GM23248 (cell line): ENCODE measurements around the gene IFI27. TPM values are rescaled to one million over a fixed set of nuclear protein-coding genes. Genes with fewer than 3 reads are reported as not detected.
"Not testable (repeated sequence)": the region's sequence is repeated elsewhere in the genome, so short reads cannot be mapped to it uniquely, and the experiment has no call there.

Experiments used
- DNase-seq: peaks from one replicate; pipeline ENCODE4 v3.0.0-alpha.2; 2015
- H2AFZ ChIP-seq: fragments of 200-600 bp; sonication (generic); 2 replicates; pipeline ENCODE4 v1.6.1; 2016; ENCODE audit warnings: antibody characterized with exemption
- H3F3A ChIP-seq: fragments of 200-600 bp; sonication (generic); 2 replicates; pipeline ENCODE4 v1.6.1; 2016; ENCODE audit warnings: mild to moderate bottlenecking, antibody characterized with exemption, mixed run types; ENCODE audit not compliant: insufficient read depth
- H3K27ac ChIP-seq: fragments of 200-600 bp; sonication (generic); 2 replicates; pipeline ENCODE4 v1.5.1; 2016; ENCODE audit warnings: mild to moderate bottlenecking
- H3K27me3 ChIP-seq: fragments of 200-600 bp; sonication (generic); replicated peaks from 2 replicates; pipeline ENCODE4 v1.6.1; 2016; ENCODE audit warnings: mild to moderate bottlenecking; ENCODE audit not compliant: insufficient read depth
- H3K36me3 ChIP-seq: fragments of 200-600 bp; sonication (generic); 2 replicates; pipeline ENCODE4 v1.6.1; 2016; ENCODE audit warnings: low read depth, mild to moderate bottlenecking
- H3K4me1 ChIP-seq: fragments of 200-600 bp; sonication (generic); 2 replicates; pipeline ENCODE4 v1.6.1; 2016; ENCODE audit warnings: mild to moderate bottlenecking; ENCODE audit not compliant: insufficient read depth
- H3K4me2 ChIP-seq: fragments of 200-600 bp; sonication (generic); one replicate; pipeline ENCODE4 v1.6.1; 2016; ENCODE audit warnings: mild to moderate bottlenecking; ENCODE audit not compliant: unreplicated experiment
- H3K4me3 ChIP-seq: fragments of 200-600 bp; sonication (generic); 2 replicates; pipeline ENCODE4 v1.5.1; 2016; ENCODE audit warnings: mild to moderate bottlenecking
- H3K79me2 ChIP-seq: fragments of 200-600 bp; sonication (generic); 2 replicates; pipeline ENCODE4 v1.6.1; 2016; ENCODE audit warnings: mild to moderate bottlenecking; ENCODE audit not compliant: insufficient read depth
- H3K9ac ChIP-seq: fragments of 200-600 bp; sonication (generic); 2 replicates; pipeline ENCODE4 v1.6.1; 2016; ENCODE audit warnings: mild to moderate bottlenecking
- H3K9me2 ChIP-seq: fragments of 200-600 bp; sonication (generic); 2 replicates; pipeline ENCODE4 v1.6.1; 2016; ENCODE audit warnings: mixed run types, mild to moderate bottlenecking, moderate library complexity; ENCODE audit not compliant: insufficient read depth
- H3K9me3 ChIP-seq: fragments of 200-600 bp; sonication (generic); one replicate; pipeline ENCODE4 v1.6.1; 2017; ENCODE audit warnings: low read depth
- H4K20me1 ChIP-seq: fragments of 200-600 bp; sonication (generic); 2 replicates; pipeline ENCODE4 v1.6.0; 2016; ENCODE audit not compliant: insufficient read depth
- EZH2 ChIP-seq: fragments of 200-600 bp; sonication (generic); IDR thresholded peaks from 2 replicates; pipeline ENCODE4 v1.6.1; 2018; ENCODE audit warnings: antibody characterized with exemption, mild to moderate bottlenecking; ENCODE audit not compliant: insufficient read depth, poor library complexity, severe bottlenecking
- EZH2phosphoT487 ChIP-seq: fragments of 200-600 bp; sonication (generic); IDR thresholded peaks from 2 replicates; pipeline ENCODE4 v1.6.1; 2018; ENCODE audit warnings: antibody characterized with exemption, moderate library complexity, mild to moderate bottlenecking, low read depth; ENCODE audit not compliant: insufficient read depth
- WGBS, 2 experiments: methylation state at CpG; one replicate each; pipeline ENCODE4 v1.1.6; 2015 to 2017; ENCODE audit warnings: low lambda C conversion rate in 2 of 2, low coverage in 1 of 2; ENCODE audit errors: missing lambda C conversion rate in 2 of 2; 5-methylcytosine and 5-hydroxymethylcytosine counted together
- in situ Hi-C: fragments of 300-500 bp; cut with MboI; formaldehyde crosslinking; loops from 2 replicates; pipeline ENCODE4 v1.15.0; 2020
- polyA plus RNA-seq: library from polyadenylated mRNA; unstranded; fragments of >200 nt; fragmentation: Nextera tagmentation; extraction: Ambion mirVana; gene quantifications from 2 replicates; pipeline ENCODE4 v1.2.1, GENCODE V29; 2016
- total RNA-seq: library from RNA; depleted of rRNA; stranded (reverse); fragments of >200 nt; shearing (Covaris generic); gene quantifications from 2 replicates; pipeline ENCODE4 v1.2.3, GENCODE V29; 2014; rRNA removed

Gene IFI27
- total RNA-seq: not detected in 2 replicates
- polyA plus RNA-seq: not detected in 2 replicates

DNA sequence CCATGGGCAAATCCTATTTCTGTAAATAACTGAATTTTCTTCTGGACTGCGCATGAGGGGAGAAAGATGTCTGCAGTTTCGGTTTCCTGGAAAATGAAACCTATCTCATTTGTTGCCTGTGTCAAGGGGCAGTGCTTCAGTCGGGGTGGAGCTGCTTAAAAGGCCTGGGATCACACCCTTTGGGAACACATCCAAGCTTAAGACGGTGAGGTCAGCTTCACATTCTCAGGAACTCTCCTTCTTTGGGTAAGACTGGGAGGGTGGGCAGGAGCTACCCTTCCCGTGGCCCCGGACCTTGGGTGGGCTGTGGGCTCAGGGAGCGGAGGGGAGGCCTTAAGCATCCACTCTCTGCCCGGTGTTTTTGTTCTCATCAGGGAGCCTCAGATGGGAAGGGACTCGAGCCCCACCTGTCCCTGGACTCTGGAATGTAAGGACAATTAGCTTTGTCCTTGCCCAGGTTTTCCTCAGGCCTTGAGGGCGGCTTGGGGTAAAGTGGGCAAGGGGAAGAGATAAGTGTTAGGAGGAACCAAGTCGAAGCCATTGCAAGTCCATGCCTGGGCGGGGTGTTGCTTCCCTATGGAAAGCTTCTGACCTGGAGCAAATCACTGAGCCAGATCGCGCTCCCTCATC is at the start of gene IFI27:
Gene IFI27, plus strand, starts transcription at position 185 of the 630 bp plus-strand sequence.
- peak; percentile 46 for DNase-seq
- H3K9me2 ChIP-seq: no peaks in the 10 kb centered on the region
- no peaks in the 10 kb centered on the region for H3K4me1 ChIP-seq
- no peak within 1 kb of the TSS for H3K4me3 ChIP-seq
- in situ Hi-C loops: no loop called here
- H3K9ac ChIP-seq: no peak within 1 kb of the TSS
- no peak within 1 kb of the TSS for H3K27ac ChIP-seq
- WGBS, 2 experiments: 80 to 83% methylated on average over 13 to 14 of the region's 14 CpGs
- no peaks in the 10 kb centered on the region for H3K79me2 ChIP-seq
- no peaks in the 10 kb centered on the region for H3F3A ChIP-seq
- H3K27me3 ChIP-seq: no peaks in the 10 kb centered on the region; the same call in 1 of the 2 replicates
- H2AFZ ChIP-seq: no peak within 1 kb of the TSS
- TF ChIP-seq EZH2phosphoT487: no peak
- TF ChIP-seq EZH2: no peak
- no peaks in the 10 kb centered on the region for H3K36me3 ChIP-seq
- H3K9me3 ChIP-seq: no peaks in the 10 kb centered on the region
- H4K20me1 ChIP-seq: no peaks in the 10 kb centered on the region
- no peak within 1 kb of the TSS for H3K4me2 ChIP-seq

DNA sequence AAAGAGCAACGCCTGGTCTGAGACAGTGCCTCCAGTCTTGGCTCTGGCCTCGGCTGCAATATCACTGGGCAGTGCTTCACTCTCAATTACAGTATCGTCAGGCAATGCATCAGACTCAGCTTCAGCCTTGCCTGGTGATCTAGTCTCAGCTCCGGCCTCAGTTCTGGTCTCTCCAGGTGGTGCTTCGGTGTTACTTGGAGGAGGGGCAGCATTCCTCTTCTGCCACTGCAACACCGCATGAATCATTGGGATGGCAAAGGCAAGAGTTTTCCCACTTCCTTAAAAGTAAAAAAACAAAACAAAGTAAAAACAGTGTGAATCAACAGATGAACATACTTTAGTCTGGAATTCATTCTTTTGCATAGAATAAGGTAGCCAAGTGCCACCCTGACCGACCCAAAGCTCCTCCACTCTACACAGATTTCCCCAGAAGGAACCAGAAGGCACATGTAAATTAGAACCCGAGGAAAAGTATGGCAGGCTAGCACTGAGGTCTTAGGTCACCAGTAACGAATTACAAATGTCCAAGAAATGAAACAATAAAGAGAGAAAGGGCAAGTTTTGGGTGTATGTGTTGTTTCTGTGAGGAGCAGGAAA is 48.1 kb upstream of the IFI27 start:
- peak overlapping the region; percentile 67 for H3K4me2 ChIP-seq
- H4K20me1 ChIP-seq: peaks cover 17% of the 10 kb centered on the region; the same call in 1 of the 2 replicates

DNA sequence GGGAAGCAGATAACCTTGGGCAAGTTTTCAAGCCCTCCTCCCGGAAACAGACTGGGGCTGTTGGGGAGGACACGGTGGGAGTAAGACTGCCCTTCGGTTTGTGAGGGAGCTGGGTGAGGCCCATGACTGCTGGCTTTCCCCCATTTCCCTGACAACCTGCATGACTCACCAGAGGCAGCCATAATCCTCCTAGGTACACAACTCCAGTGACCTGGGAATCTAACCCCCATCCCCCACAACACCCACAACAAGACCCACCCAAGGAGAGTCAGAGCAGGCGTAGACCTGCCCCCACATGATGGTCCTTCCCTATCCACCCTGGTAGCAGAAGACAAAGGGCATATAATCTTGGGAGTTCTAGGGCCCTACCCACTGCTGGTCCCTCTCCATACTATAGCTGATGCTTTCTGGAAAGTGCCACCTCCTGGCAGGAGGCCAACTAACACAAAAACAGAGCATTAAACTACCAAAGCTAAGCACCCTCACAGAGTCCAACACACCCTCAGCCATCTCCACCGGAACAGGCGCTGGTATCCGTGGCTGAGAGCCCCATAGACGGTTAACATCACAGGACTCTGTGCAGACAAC is 44.4 kb upstream of the IFI27 start:
- Histone ChIP-seq H3K9me3 (peaks cover 3% of the 10 kb centered on the region), H3F3A (peaks cover 16% of the 10 kb centered on the region; the same call in 1 of the 2 replicates), H4K20me1 (peaks cover 35% of the 10 kb centered on the region), H3K79me2 (peaks cover 99% of the 10 kb centered on the region), H2AFZ (no peak overlapping the region), H3K4me2 (no peak overlapping the region), H3K36me3 (peaks cover 13% of the 10 kb centered on the region; the same call in 1 of the 2 replicates), H3K9me2 (no peaks in the 10 kb centered on the region), H3K4me1 (peaks cover 18% of the 10 kb centered on the region), H3K4me3 (no peak overlapping the region), H3K9ac (no peak overlapping the region), H3K27ac (no peak overlapping the region), H3K27me3 (no peaks in the 10 kb centered on the region)
- WGBS, 2 experiments: 85 to 90% methylated on average over 8 of the region's 8 CpGs
- in situ Hi-C loops: no loop called here
- TF ChIP-seq EZH2phosphoT487: no peak
- no peak for TF ChIP-seq EZH2
- no peak for DNase-seq

More for the DNA sequence above, 48.1 kb upstream of the IFI27 start:
- peak overlapping the region; percentile 49 for H3K4me3 ChIP-seq
- peaks cover 16% of the 10 kb centered on the region; the same call in 1 of the 2 replicates for H3F3A ChIP-seq
- peaks cover 97% of the 10 kb centered on the region for H3K79me2 ChIP-seq
- H3K4me1 ChIP-seq: peaks cover 18% of the 10 kb centered on the region
- H3K27ac ChIP-seq: peak overlapping the region; percentile 57
- H2AFZ ChIP-seq: no peak overlapping the region
- no peaks in the 10 kb centered on the region for H3K9me2 ChIP-seq
- no peaks in the 10 kb centered on the region for H3K27me3 ChIP-seq
- no peaks in the 10 kb centered on the region for H3K9me3 ChIP-seq
- H3K9ac ChIP-seq: peak overlapping the region; percentile 20; the same call in 1 of the 2 replicates
- in situ Hi-C loops: no loop called here
- TF ChIP-seq EZH2 (no peak), EZH2phosphoT487 (no peak)
- H3K36me3 ChIP-seq: peaks cover 39% of the 10 kb centered on the region
- 32 to 34% methylated on average over 9 of the region's 9 CpGs for WGBS, 2 experiments
- peak; percentile 73 for DNase-seq

- DNase-seq, H3K9me2 ChIP-seq, H3K9me3 ChIP-seq, H3K4me3 ChIP-seq, H3K4me2 ChIP-seq, H3K27me3 ChIP-seq, H3K27ac ChIP-seq, H3F3A ChIP-seq, H3K9ac ChIP-seq, H3K4me1 ChIP-seq, H2AFZ ChIP-seq, in situ Hi-C loops: not testable (repeated sequence)
- Histone ChIP-seq H4K20me1 (peaks cover 36% of the 10 kb centered on the region), H3K36me3 (peaks cover 29% of the 10 kb centered on the region), H3K79me2 (peaks cover 100% of the 10 kb centered on the region)
- WGBS, 2 experiments: 83% methylated on average over 3 of the region's 3 CpGs
These were observed 38.5 kb upstream of the IFI27 start for GRCh38 chr14:94072076-94072475.
